ENCODE data around the gene POLR3G.

- no peak for TF ChIP-seq CTCF (IDR thresholded peaks at IDR 0.05 in 8 of 11, conservative IDR thresholded peaks at IDR 0.05 in 3 of 11)
- no peak for TF ChIP-seq POLR2A (IDR thresholded peaks at IDR 0.05)
- no peak for TF ChIP-seq POLR2AphosphoS5 (IDR thresholded peaks at IDR 0.05)
Observed at GRCh38 chr5:90561766-90562165, 87.1 kb downstream of the POLR3G start.

Data from spleen (tissue), 7 donors.